NK-92 (cell line): ENCODE results near the gene TRIM29.

ENCODE experiments used
- DNase-seq: peaks from one replicate; lab custom pipeline; 2025; ENCODE audit not compliant: unreplicated experiment; lab: John Stamatoyannopoulos, UW

Gene TRIM29

DNA sequence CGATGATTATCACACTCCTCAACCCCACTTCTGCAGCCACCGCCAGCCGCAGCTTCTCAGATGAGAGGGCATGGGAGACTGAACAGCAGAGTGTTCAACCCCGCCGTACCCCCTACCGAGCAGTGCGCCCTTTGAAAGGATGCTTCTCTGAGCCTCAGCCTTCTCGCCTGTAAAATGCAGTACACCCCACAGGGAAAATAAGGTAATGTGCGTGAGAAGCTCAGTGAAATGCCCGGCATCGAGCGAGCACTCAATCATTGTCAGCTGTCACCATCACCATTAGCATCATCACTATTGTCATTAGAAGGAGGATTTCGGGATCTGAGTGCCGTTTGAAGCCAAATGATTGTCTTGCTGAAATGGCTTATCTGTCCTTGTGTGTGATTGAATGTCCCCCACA is 13.6 kb downstream of the TRIM29 start:
- no peak for DNase-seq

GRCh38 chr11:120123946-120124345 is 14.0 kb downstream of the TRIM29 start:
- DNase-seq, result no peak

GRCh38 chr11:120122924-120123683 is 14.8 kb downstream of the TRIM29 start:
- DNase-seq, result no peak

- no peak for DNase-seq
Measured at GRCh38 chr11:120121914-120122473, 15.9 kb downstream of the TRIM29 start.

- no peak for DNase-seq
Measured at GRCh38 chr11:120121336-120121735, 16.6 kb downstream of the TRIM29 start.

- DNase-seq, result no peak
Measured at GRCh38 chr11:120120805-120121335, 17.0 kb downstream of the TRIM29 start.

DNA sequence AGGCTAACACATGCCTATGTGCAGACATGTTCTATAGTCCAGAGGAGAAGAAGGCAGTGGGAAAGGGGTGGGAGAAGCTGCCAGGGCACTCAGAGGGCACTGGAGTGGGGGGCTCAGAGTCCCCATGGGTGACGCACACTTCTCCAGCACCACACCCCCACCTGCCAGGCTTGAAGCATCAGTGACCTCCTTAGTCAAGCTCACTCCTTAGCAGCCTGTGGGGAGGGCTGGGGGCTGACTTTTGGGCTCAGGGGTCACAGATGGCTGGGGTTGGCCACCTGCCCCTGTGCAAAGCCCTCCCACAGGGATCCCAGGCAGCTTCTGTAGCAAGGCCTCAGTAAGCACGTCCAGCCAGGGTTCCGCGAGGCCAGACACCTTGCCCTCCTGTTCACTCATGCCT is 18.8 kb downstream of the TRIM29 start:
- no peak for DNase-seq

DNA sequence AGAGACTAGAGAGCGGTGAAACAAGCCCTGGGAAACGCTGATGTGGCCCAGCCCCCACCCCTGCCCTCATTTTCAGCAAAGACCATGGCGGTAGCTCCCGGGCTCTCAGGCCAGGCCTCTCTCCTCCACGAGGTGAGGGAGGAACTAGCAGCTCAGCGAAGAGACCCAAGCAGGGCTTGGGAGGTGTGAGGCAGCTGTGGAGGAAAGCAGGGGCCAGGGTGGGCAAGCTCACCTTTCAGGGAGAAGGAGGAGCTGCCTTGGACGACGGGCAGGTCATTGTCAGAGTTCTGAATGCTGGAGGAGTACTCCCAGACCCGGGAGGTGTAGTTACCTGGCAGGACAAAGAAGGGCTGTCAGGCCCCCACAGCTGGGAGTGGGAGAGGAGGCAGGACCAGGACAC is 19.9 kb downstream of the TRIM29 start:
- DNase-seq, result no peak

- DNase-seq, result no peak
Measured at GRCh38 chr11:120116966-120117365, 20.9 kb downstream of the TRIM29 start.

DNA sequence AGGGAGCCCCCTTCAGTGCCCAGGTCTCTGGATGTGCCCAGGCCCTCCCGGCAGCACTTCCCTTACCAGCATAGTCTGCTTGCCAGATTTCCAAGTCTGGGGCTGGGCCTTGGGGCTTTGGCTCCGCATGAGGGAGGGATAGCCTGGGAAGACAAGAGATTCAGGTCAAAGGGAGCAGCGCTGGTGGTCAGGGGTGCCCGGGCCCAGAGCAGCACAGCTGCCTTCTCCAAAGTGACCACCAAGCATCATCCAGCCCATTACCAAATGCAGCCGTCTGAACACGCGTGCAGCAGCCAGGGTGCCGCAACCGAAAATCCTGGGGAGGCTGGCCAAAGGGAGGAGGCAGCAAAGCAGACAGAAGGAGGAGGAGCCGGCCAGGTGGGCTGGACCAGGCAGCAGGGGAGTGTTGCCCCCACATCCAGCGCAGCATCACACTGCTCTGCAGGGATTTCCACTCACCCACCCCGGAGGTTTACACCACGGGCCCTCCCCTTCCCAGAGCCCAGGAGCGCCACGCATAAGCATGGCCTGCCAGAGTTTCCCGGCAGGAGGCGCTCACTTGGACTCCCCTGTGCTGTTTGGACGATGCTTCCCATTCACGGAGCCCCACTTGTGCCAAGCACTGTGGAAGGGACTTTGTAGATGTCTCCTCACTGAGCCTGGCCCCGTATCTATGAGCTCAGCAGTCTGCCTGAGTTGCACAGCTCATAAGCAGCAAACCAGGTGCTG is 22.5 kb downstream of the TRIM29 start:
- DNase-seq, result no peak

GRCh38 chr11:120112174-120112796 is 25.6 kb downstream of the TRIM29 start:
- DNase-seq, result no peak

- DNase-seq, result no peak
Measured at GRCh38 chr11:120109531-120109930, 28.4 kb downstream of the TRIM29 start.

- no peak for DNase-seq
Measured at GRCh38 chr11:120108785-120109168, 29.1 kb downstream of the TRIM29 start.

GRCh38 chr11:120108154-120108784 is 29.6 kb downstream of the TRIM29 start:
- DNase-seq, result no peak

DNA sequence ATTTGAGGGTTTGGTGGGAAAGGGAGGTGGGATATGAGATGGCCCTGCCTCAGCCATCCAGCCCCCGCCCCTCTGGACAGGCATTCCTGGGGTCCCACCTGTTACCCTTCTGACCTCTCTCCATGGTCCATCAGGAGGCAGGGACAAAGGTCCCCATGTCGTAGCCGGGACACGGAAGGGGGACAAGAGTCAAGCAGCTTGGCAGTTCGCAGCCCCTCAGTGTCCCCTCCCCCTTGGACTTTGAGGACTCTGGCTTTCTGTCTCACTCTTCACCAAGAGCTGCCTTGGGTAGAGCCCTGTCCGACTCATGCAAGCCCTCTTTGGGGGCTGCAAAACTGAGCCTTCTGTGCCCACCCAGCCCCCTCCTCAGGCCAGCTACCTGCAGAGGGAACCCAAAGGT is 30.2 kb downstream of the TRIM29 start:
- no peak for DNase-seq

DNA sequence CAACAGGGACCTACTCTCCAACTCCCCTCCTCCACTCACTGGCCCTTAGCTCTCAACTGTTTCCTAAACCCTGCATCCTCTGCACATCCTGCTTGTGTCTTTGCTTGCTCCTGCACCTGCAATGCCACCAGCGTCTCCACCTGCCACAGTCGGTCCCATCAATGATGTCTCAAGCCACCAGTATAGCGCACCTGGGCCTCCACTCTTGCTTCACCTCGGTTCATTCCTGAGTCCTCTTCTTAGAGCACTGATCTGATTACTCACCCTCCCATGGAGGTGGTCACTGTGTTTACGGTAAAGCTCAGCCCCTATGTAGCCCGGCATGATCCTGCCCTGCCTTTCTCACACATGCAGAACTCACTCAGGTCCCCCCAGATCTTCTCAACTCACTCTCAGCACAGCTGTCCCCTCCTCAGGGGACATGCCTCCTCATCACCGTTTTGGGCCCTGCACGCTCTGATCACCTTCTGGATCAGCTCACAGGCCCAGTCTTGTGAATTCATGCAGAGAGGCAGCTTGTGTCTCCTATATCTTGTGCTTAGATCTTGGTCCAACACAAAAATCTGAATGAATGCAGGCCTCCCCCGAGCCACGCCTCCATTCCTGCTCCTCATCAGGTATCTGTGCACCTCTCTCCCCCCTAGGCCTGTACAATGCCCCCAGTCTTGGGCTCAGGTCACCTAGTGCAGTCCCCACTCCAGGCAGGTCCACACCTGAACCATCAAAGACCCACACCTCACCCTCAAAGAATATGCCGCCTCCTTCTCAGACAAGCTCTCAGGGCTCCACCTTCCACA is 31.4 kb downstream of the TRIM29 start:
- no peak for DNase-seq

DNA sequence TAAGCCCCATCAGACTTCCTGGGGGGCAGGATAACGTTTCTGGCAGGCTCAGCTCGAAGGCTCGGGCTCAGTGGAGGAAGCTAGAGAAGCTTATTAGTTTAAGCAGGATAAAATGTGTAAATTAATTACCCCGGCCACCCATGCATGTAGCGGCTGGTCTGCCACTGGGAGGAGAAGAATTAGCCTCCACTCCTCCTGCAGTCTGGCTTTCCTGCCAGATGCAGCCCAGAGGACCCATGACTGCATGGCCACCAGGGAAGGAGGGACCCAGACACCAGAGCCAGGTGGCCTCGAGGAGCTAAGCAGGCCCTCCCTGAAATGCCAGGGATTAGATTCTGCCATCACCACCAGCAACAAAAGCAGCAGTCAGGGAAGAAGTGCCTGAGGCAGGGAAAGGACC is 32.3 kb downstream of the TRIM29 start:
- DNase-seq, result no peak

DNA sequence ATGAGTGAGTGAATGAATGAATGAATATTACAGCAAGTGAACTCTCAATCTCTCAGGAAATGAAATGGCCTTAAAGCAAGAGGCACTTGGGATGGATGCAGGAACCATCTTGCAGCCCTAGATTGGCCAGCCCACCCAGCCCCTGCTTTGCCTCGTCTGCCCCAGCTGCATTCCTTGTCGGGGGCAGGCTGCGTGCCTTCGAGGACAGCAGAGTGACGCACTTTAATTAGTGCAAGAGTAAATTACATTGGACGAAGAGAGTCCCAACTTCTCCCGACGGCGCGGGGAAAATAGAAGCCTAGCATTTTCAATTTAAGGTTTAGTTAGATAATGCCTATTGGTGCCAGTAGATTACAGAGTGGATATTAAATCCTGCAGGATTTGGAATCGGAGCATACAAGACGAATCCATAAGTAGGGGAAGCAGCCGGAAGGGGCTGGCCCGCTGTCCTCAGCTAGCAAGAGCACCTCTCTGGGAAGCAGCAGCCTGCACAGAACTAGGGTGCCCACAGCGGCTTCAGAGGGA is 33.8 kb downstream of the TRIM29 start:
- no peak for DNase-seq

GRCh38 chr11:120102864-120103122 is 35.1 kb downstream of the TRIM29 start:
- DNase-seq, result no peak
